HFFc6 (cell line): ENCODE results near the gene PPP1R11. TPM values are rescaled to one million over a fixed set of nuclear protein-coding genes. Genes with fewer than 3 reads are reported as not detected.
A peak's percentile ranks its signal among the peaks of the same experiment; 100 is the strongest.

Source experiments
- DNase-seq: peaks from one replicate; pipeline ENCODE4 v3.0.0-alpha.2; 2018
- H3K27ac Mint-ChIP-seq: 2 replicates; pipeline ENCODE4 v1.8.0; 2020; ENCODE audit warnings: mild to moderate bottlenecking, mixed read lengths
- H3K27me3 Mint-ChIP-seq: 2 replicates; pipeline ENCODE4 v1.8.0; 2021; ENCODE audit warnings: mild to moderate bottlenecking, moderate library complexity, mixed read lengths; ENCODE audit not compliant: insufficient read depth
- H3K36me3 Mint-ChIP-seq: 2 replicates; pipeline ENCODE4 v1.8.0; 2021; ENCODE audit warnings: low read depth, mixed read lengths
- H3K4me1 Mint-ChIP-seq: 2 replicates; pipeline ENCODE4 v1.8.0; 2020; ENCODE audit warnings: low read depth, mixed read lengths
- H3K4me3 Mint-ChIP-seq: 2 replicates; pipeline ENCODE4 v1.8.0; 2020; ENCODE audit warnings: mild to moderate bottlenecking, moderate library complexity, mixed read lengths
- H3K9me3 Mint-ChIP-seq: 2 replicates; pipeline ENCODE4 v1.8.0; 2020; ENCODE audit warnings: mild to moderate bottlenecking, mixed read lengths
- total RNA-seq, 6 experiments: library from RNA; stranded (reverse); fragmentation: NEBNext Ultra II Directional; extraction: Animal tissue kit (Norgen Biotek cat#: 25700); gene quantifications; 2 replicates in 1 of 6; 3 replicates in 5 of 6; pipeline ENCODE4 v1.2.3, GENCODE V29; 2021
- TF ChIP-seq, protein P1 (sequence below): fragments of 200-600 bp; sonication (generic); IDR thresholded peaks from 2 replicates; pipeline ENCODE4 v1.5.0; 2021; ENCODE audit warnings: antibody characterized with exemption, mild to moderate bottlenecking

The PPP1R11 gene
- total RNA-seq, 6 experiments from 2014 or later: 47.1 to 61.7 (median 53.2) TPM

- DNase-seq: no peak
- H3K4me3 Mint-ChIP-seq: peak overlapping the region; percentile 7; the same call in 1 of the 2 replicates
These were observed 9.1 kb downstream of the PPP1R11 start for GRCh38 chr6:30075790-30076732.

DNA sequence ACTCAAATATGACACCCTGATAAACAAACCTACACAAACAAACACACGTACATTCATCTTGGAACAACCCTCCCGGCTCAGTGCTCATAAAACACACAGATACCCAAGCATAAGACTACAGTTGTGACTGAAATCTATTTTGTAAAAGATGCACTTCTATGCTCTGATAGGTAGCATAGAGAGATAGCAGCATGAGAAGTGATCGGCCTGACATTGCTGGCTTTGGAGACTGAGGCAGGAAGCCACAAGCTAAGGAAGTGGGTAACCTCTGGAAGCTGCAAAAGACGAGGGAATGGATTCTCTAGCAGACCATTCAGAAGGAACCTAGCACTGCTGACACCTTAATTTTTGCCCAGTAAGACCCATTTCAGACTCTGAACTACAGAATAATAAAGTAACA lies 10.2 kb downstream of the PPP1R11 start:
- DNase-seq: no peak
- Mint-ChIP-seq H3K36me3 (peaks cover under 1% of the 10 kb centered on the region; the same call in 1 of the 2 replicates), H3K4me3 (no peak overlapping the region), H3K4me1 (peaks cover 10% of the 10 kb centered on the region), H3K27me3 (peaks cover 61% of the 10 kb centered on the region), H3K9me3 (no peaks in the 10 kb centered on the region), H3K27ac (no peak overlapping the region)
- TF ChIP-seq, protein P1, sequence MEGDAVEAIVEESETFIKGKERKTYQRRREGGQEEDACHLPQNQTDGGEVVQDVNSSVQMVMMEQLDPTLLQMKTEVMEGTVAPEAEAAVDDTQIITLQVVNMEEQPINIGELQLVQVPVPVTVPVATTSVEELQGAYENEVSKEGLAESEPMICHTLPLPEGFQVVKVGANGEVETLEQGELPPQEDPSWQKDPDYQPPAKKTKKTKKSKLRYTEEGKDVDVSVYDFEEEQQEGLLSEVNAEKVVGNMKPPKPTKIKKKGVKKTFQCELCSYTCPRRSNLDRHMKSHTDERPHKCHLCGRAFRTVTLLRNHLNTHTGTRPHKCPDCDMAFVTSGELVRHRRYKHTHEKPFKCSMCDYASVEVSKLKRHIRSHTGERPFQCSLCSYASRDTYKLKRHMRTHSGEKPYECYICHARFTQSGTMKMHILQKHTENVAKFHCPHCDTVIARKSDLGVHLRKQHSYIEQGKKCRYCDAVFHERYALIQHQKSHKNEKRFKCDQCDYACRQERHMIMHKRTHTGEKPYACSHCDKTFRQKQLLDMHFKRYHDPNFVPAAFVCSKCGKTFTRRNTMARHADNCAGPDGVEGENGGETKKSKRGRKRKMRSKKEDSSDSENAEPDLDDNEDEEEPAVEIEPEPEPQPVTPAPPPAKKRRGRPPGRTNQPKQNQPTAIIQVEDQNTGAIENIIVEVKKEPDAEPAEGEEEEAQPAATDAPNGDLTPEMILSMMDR: no peak

More at GRCh38 chr6:30075790-30076732, 9.1 kb downstream of the PPP1R11 start:
- no peaks in the 10 kb centered on the region for H3K9me3 Mint-ChIP-seq
- no peak overlapping the region for H3K27ac Mint-ChIP-seq
- peaks cover 8% of the 10 kb centered on the region; the same call in 1 of the 2 replicates for H3K36me3 Mint-ChIP-seq
- H3K27me3 Mint-ChIP-seq: peaks cover 68% of the 10 kb centered on the region
- TF ChIP-seq, protein P1: peak; percentile 61; the same call in 1 of the 2 replicates
- H3K4me1 Mint-ChIP-seq: peaks cover 10% of the 10 kb centered on the region

DNA sequence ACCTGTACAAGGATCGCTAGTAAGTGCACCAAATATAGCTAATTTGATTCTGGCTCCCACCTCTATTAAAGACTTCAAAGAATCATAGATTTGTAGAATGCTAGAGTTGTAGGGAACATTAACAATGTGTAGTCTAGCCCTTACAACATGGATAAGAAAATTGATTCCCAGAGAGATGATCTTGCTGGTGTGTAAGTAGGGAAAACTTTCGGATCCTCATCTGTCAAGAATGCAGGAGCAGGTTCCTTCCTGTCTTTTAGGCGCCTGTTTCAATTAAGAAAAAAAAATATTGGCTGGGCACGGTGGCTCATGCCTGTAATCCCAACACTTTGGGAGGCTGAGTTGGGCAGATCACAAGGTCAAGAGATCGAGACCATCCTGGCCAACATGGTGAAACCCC lies 20.9 kb downstream of the PPP1R11 start:
- Mint-ChIP-seq H3K4me1 (peaks cover 20% of the 10 kb centered on the region), H3K36me3 (peaks cover 6% of the 10 kb centered on the region; the same call in 1 of the 2 replicates), H3K4me3 (no peak overlapping the region), H3K27ac (no peak overlapping the region), H3K27me3 (peaks cover 46% of the 10 kb centered on the region), H3K9me3 (no peaks in the 10 kb centered on the region; the same call in 1 of the 2 replicates)
- no peak for DNase-seq
- TF ChIP-seq, protein P1: no peak

DNA sequence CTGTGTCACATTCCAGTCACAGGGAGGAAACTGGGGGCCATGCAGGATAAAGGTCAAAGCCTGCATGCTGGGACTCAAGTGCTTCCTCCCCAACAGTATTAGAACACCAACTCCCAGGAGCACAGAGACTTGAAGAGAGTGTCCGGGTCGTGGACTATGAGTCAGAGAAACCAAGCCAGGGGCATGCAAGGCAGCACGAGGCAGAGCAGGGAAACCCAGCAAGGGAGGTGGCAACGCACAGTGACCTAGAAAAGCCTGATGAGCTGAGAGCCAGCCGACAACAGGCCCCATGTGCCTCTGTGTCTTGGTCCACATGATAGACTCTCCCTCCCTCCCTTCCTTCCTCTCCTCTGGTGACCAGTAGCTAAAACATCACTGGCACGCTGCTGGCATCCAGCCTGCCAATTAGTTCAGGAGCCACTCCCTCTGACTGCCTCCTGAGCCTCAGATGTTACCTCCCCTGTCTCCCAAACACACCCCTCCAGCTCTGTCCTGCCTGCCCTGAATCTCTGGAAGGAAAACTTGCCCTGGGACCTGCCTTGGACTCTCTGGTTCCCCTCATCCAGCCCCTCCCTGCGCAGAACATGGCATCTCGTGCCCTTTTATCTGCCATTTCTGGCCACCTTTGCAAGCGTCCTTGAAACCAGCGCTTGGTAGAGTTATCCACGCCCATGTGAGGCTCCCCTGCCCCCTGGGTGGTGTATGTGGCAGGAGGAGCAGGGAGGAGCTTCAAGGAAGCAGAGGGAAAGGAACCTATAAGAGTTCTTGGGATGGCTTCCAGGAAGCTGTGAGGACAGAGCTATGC lies 24.8 kb downstream of the PPP1R11 start:
- Mint-ChIP-seq H3K27me3 (peaks cover 46% of the 10 kb centered on the region), H3K27ac (peak overlapping the region; percentile 67), H3K9me3 (no peaks in the 10 kb centered on the region; the same call in 1 of the 2 replicates), H3K4me3 (peak overlapping the region; percentile 9), H3K36me3 (peaks cover 6% of the 10 kb centered on the region; the same call in 1 of the 2 replicates), H3K4me1 (peaks cover 29% of the 10 kb centered on the region)
- DNase-seq: peak; percentile 86
- TF ChIP-seq, protein P1: no peak

DNA sequence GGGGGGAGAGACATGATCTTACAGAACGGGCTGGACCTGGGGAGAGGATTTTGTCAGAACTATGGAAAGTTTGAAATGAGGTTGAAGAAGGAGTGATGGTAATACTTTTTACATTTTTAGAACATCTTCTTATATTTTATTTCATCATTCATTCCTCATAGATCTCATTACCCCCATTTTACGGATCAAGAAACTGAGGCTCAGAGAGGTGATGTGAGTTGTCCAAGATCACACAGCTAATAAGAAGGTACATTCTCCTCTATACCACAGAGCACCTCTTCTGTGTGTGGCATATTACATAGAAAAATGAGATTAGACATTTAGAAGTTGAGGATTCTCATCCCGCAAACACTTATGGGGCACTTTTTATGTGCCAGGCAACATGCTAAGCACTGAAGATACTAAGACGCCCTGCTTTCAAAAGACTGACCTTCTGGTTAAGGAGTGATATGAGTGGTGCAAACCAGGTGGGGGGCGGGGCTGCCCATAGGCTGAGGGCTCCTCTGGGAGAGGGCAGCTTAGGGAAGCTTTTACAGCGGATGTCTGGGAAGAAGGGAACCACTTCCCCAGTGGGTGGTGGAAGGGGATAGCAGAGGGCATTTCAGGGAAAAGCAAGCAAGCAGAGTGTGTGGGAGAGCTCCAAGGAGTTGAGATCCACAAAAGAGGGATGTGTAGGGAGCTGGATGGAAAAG lies 26.0 kb downstream of the PPP1R11 start:
- Mint-ChIP-seq H3K4me3 (no peak overlapping the region), H3K27ac (no peak overlapping the region), H3K36me3 (peaks cover 6% of the 10 kb centered on the region; the same call in 1 of the 2 replicates), H3K4me1 (peaks cover 29% of the 10 kb centered on the region), H3K27me3 (peaks cover 42% of the 10 kb centered on the region), H3K9me3 (no peaks in the 10 kb centered on the region; the same call in 1 of the 2 replicates)
- DNase-seq: no peak
- TF ChIP-seq, protein P1: no peak
